ENCODE measurements around the gene UCKL1.

The UCKL1 gene

GRCh38 chr20:63957004-63957689 is 931 bp upstream of the UCKL1 start:
- H3K4me3 ChIP-seq (ENCODE audit: low read depth, low read length), result peak overlapping the region; percentile 32
- no peak for TF ChIP-seq CTCF (IDR thresholded peaks at IDR 0.05; ENCODE audit: borderline replicate concordance, insufficient read depth, low read depth, low read length)

DNA sequence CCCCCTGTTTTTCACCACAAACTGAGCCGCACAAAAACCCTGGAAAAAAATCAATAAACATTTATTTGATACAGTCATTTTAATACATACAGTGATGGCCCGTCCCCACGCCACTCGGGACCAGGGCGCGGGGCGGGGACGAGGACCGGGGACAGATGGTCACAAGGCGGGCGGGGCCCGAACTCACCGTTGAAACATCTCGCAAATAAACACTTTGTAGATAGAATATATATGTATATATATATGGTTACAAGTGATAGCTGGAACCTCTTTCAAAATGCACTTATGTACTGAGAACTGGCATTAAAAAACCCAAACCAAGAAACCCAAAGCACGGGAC is 418 bp upstream of the UCKL1 start:
- H3K4me3 ChIP-seq (ENCODE audit: low read depth, low read length), result peak overlapping the region; percentile 32
- TF ChIP-seq CTCF (IDR thresholded peaks at IDR 0.05; ENCODE audit: borderline replicate concordance, insufficient read depth, low read depth, low read length), result no peak

DNA sequence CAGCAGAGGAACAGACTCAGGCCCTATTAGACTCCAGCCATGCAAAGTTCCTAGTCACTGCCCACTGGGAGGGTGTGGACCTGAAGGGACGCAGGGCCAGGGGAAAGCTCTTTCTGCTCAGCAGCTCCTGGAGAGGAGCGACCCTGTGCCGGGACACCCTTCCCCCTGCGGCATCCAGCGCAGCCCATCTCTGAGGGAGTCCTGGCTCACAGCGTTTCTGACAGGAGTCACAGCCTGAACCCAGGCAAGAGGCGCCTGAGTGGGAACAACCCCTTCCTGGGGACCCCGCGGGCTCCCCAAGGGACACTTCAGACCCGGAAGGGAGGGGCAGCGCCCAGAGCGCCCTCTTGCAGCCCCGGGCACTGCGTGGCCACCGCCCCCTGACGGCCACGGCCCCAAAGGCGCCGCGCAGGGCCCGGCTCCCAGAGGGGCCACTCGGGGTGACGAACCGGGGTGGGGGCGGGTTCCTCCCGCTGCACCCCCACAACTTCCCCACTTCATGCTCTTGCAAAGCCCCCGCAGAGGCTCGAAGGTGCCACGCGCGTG is 862 bp downstream of the UCKL1 start:
- TF ChIP-seq CTCF (IDR thresholded peaks at IDR 0.05; ENCODE audit: borderline replicate concordance, insufficient read depth, low read depth, low read length), result peak; percentile 45
- H3K4me3 ChIP-seq (ENCODE audit: low read depth, low read length), result peak overlapping the region; percentile 96

GRCh38 chr20:63953764-63954429 is 2.3 kb downstream of the UCKL1 start:
- H3K4me3 ChIP-seq (ENCODE audit: low read depth, low read length), result no peak overlapping the region
- TF ChIP-seq CTCF (IDR thresholded peaks at IDR 0.05; ENCODE audit: borderline replicate concordance, insufficient read depth, low read depth, low read length), result no peak

GRCh38 chr20:63952769-63953168 is 3.4 kb downstream of the UCKL1 start:
- TF ChIP-seq CTCF (IDR thresholded peaks at IDR 0.05; ENCODE audit: borderline replicate concordance, insufficient read depth, low read depth, low read length), result no peak
- H3K4me3 ChIP-seq (ENCODE audit: low read depth, low read length), result no peak overlapping the region

DNA sequence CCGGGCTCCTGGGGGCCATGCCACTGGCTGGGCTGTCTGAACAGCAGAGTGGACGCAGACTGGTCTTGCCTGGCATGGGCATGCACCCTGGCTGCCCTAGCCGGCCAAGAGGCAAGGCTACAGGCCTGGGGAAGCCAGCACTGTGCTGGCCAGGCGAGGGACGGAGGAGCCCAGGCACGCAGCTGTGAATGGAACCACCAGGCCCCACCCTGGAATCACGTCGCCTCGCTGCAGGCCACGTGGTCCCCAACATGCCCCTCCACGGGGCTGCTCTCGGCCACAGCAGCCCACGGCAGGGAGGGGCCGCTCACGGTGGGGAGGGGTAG is 4.0 kb downstream of the UCKL1 start:
- no peak for TF ChIP-seq CTCF (IDR thresholded peaks at IDR 0.05; ENCODE audit: borderline replicate concordance, insufficient read depth, low read depth, low read length)

More for the DNA sequence above, 4.0 kb downstream of the UCKL1 start:
- H3K4me3 ChIP-seq (ENCODE audit: low read depth, low read length), result no peak overlapping the region

All from GM12875 (cell line).